T-helper 1 cell treated with Interleukin-12 subunit alpha and Interleukin-12 subunit beta and Interleukin-4 antibody, amounts not matched to agents 30 ng/mL and 1 ng/mL, for 36 hours (primary cell): ENCODE measurements around the gene RNF217. TPM values are rescaled to one million over a fixed set of nuclear protein-coding genes. Genes with fewer than 3 reads are reported as not detected.
"Not testable (repeated sequence)": the region's sequence is repeated elsewhere in the genome, so short reads cannot be mapped to it uniquely, and the experiment has no call there.

Experiments used
- intact Hi-C: fragments of 100-400 bp; cut with micrococcal nuclease; formaldehyde crosslinking; loops from one replicate; pipeline ENCODE4 v1.15.1; 2024
- total RNA-seq: library from RNA; stranded (reverse); gene quantifications from 2 replicates; pipeline ENCODE4 v1.2.3, GENCODE V29; 2022

The RNF217 gene
- total RNA-seq, 1 donor from 2014 or later = 1.3 TPM

- intact Hi-C loops = no loop called here
These were observed 88.6 kb downstream of the RNF217 start for GRCh38 chr6:125050663-125051318.

DNA sequence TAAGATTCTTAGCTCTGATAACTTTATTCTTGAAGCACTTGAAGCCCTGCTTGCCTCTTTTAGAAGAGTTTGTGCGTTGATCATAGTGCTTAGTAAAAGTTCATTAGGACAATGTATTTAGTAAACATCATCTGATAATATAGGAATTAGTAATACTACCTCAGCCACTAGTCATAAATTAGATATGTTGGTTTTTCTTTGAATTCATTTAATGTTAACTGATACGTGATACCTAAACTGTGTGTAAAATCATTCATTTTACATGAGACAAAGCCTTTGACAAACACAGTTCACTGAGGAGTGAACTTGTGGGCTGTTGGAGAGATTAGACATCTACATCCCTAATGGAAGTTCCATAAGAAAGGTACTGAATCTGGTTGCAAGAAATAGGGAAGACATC lies 91.6 kb downstream of the RNF217 start:
- intact Hi-C loops = no loop called here

- intact Hi-C loops = no loop called here
These were observed 92.1 kb downstream of the RNF217 start for GRCh38 chr6:125054331-125054730.

DNA sequence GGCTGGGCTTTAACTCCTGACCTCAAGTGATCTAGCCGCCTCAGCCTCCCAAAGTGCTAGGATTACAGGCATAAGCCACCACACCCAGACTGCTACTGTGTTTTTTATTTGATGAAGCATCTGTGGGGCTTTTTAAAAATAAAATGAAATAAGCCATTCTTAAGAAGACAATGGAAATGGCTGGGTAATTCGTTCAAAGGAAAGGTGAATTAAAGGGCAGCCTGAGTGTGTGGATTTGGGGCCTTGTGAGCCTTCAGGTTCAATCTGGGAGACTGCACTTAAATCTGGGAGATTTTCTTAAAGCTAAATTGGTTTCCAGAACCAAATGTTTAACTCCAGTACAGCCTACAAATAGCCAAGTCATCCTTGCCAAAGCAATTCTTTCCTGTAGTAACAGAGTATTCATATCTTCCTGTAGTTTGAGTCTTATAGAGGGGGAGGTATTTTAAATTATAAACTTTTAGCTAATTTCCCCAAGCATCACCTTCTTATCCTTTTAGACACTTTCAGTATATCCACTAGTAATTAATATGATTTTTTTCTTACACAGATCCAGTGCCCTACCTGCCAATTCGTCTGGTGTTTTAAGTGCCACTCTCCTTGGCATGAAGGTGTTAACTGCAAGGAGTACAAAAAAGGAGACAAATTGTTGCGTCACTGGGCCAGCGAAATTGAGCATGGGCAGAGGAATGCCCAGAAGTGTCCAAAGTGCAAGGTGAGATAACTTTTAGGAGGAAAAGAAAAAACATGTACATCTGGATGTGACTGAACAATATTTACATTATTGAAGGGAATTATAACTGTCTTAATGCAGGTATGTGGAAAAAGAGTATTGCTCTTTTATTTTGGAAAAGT lies 95.4 kb downstream of the RNF217 start:
- intact Hi-C loops = no loop called here

DNA sequence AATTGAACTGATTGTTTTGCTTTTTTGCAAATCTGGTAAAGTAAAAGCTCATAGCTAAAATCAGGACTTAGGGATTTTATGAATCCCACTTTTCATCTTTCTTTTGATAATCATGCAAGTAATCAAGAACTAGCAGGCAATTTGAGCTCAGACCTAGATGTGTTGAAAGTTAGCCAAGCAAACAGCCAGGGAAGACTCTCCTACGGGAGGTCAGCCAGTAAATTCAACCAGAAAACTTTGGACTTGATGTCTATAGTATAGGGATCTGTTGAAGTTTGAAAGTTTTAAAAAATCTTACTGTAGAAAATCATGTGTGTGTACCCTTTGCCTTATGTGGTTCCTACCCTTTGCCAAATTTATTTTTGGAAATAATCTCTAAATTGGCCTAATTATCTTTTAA lies 96.3 kb downstream of the RNF217 start:
- intact Hi-C loops = no loop called here

GRCh38 chr6:125063307-125063706 lies 101.1 kb downstream of the RNF217 start:
- intact Hi-C loops = loop anchor here (10.0 kb wide), 1 partner anchor 681 kb away; the partner anchor contains the start of gene HEY2

DNA sequence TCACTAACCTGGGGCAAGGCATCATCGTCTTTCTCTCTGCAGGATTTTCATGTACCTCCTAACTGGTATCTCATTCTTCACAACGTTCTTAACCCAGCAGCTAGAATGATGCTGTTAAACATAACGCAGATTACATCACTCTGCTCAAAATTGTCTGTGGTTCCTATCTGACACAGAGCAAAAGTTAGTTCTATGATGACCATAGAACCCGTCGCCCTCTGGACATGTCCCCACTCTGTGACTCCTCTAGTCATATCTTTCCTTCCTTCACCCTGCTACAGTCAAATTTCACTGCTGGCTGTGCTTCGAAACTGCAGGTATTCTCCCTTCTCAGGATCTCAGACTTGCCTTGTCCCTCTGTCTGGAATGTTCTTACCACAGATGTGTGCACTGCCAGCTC lies 103.9 kb downstream of the RNF217 start:
- intact Hi-C loops = loop anchor here (10.0 kb wide), 1 partner anchor 679 kb away; the partner anchor contains the start of gene HEY2

- intact Hi-C loops = loop anchor here (1.0 to 10.0 kb wide), 2 partner anchors 47 to 678 kb away; partner anchors contain the start of gene HEY2
These were observed 104.7 kb downstream of the RNF217 start for GRCh38 chr6:125066964-125067363.

DNA sequence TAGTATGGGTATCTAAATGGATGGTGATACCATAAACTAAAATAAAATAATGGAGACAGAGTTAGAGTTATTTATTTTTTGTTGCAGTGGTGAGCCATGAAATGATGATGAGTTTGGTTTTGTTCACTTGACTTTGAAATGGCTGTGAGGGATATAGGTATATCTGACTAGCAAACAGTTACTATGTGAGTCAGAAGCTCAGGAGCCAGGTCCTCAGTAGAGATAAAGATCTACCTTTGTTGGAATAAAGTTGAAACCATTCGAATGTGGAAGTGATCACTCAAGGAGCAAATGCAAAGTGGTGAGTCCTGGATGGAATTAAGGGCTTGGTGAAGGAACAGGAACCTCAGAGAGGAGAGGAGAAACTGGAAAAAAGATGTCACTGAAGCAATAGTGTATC lies 105.3 kb downstream of the RNF217 start:
- intact Hi-C loops = loop anchor here (1.0 to 10.0 kb wide), 2 partner anchors 47 to 677 kb away; partner anchors contain the start of gene HEY2

GRCh38 chr6:125073071-125073470 lies 110.8 kb downstream of the RNF217 start:
- intact Hi-C loops = no loop called here

DNA sequence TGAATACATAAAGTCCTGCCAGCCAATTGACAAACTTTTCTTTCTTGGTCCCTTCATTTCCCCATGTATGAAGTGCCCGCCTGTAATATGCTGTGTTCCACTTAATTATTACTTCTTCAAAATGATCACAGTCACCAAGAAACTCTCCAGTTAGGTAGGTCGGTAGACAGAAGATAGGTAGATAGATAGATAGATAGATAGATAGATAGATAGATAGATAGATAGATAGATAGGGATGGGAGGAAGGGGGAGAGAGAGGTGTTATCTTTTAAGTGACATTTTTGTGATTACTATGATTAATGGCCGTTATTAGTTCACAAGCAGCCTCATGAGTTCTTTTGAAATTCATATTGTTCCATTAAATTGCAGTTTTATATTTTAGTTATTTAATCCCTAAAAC lies 111.9 kb downstream of the RNF217 start:
- intact Hi-C loops = no loop called here

GRCh38 chr6:125075073-125075472 lies 112.8 kb downstream of the RNF217 start:
- intact Hi-C loops = not testable (repeated sequence)

DNA sequence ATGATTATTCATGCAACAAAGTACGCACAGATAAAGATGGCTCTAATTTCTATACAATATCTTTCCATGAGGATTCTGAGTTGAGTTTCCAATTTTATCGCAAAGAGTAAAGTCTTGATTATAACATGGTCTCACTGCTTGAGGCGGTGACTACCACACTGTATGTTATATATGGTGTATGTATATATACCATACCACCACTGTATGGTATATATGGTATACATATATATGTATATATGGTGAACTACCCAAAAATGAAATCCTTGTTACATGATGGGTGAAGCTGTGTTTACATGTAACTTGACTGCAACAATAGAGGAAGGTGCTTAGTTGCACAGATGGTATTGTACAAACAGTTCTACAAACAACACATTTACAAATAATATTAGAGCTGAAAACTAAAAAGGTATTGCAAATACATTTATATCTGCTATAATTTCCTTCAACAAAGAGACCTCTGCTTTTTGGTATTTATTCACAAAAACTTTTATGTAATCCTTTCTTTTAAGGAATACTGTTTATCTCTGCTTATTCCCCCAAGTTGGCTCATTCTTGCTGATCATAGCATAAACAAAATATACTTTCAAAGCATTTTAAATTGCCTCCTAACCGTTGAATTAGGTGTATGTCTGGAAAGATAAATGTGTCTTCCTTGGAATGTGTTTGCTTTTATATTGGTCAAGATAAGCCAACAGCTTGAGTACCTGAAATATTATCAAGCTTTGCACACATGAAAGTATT lies 113.7 kb downstream of the RNF217 start:
- intact Hi-C loops = no loop called here

DNA sequence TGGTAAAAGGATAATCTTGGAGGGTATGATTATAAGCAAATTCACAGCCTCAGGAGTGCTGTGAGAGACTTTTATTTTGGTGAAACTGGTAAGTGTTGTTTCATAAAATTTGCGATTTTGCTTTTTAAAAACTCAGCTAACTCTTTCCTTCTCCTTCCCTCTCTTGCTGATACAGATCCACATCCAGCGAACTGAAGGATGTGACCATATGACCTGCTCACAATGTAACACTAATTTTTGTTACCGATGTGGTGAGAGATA lies 114.2 kb downstream of the RNF217 start:
- intact Hi-C loops = no loop called here

GRCh38 chr6:125077453-125077852 lies 115.2 kb downstream of the RNF217 start:
- intact Hi-C loops = no loop called here

GRCh38 chr6:125078602-125079321 lies 116.5 kb downstream of the RNF217 start:
- intact Hi-C loops = no loop called here

GRCh38 chr6:125082908-125083683 lies 120.9 kb downstream of the RNF217 start:
- intact Hi-C loops = no loop called here

GRCh38 chr6:125083684-125083990 lies 121.4 kb downstream of the RNF217 start:
- intact Hi-C loops = no loop called here

DNA sequence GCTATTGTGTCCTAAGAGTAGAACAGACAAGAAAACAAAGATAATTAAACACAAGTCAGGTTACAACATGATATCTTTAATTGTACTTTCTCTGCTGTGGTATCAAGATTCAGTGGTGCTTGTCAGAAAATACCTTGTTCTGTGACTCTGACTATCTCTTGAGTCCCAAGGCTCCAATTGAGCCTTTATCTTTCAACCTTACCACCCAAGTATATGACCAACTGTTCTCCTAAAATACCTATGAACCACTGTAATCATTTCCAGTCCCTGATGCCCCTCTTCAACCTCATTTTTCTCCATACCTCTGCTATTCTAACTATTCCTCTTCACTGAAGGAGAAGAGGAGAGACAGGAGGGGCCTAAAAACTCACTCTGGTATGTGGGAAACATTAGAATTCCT lies 124.5 kb downstream of the RNF217 start:
- intact Hi-C loops = no loop called here

GRCh38 chr6:125088963-125089362 lies 126.7 kb downstream of the RNF217 start:
- intact Hi-C loops = no loop called here

GRCh38 chr6:125094563-125094962 lies 132.3 kb downstream of the RNF217 start:
- intact Hi-C loops = no loop called here
